Suprapubic skin (tissue), 4 donors: ENCODE measurements around the gene RAPGEF6. TPM values are rescaled to one million over a fixed set of nuclear protein-coding genes. Genes with fewer than 3 reads are reported as not detected.

ENCODE experiments used
- DNase-seq, 2 donors: peaks; one replicate each; pipeline ENCODE4 v3.0.0-alpha.2; 2019; ENCODE audit warnings: low spot score in 2 of 2
- H3K27ac ChIP-seq: fragments of 200-600 bp; sonication (generic); one replicate; pipeline ENCODE4 v1.5.1; 2019
- H3K27me3 ChIP-seq: fragments of 200-600 bp; sonication (generic); one replicate; pipeline ENCODE4 v1.5.1; 2019
- H3K36me3 ChIP-seq: fragments of 200-600 bp; sonication (generic); one replicate; pipeline ENCODE4 v1.5.1; 2019
- H3K4me1 ChIP-seq: fragments of 200-600 bp; sonication (generic); one replicate; pipeline ENCODE4 v1.5.1; 2019
- H3K4me3 ChIP-seq: fragments of 200-600 bp; sonication (generic); one replicate; pipeline ENCODE4 v1.5.1; 2019; ENCODE audit warnings: mild to moderate bottlenecking
- H3K9me3 ChIP-seq: fragments of 200-600 bp; sonication (generic); one replicate; pipeline ENCODE4 v1.5.1; 2019
- EP300 ChIP-seq: sonication (generic); formaldehyde crosslinking; IDR thresholded peaks from one replicate; pipeline ENCODE4 v1.6.1; 2017; ENCODE audit warnings: antibody characterized with exemption
- POLR2A ChIP-seq, 2 donors: fragments of 450-650 bp; IDR thresholded peaks; one replicate each; pipeline ENCODE4 v1.6.1; 2017; ENCODE audit warnings: antibody characterized with exemption in 2 of 2, mild to moderate bottlenecking in 2 of 2, moderate library complexity in 2 of 2
- POLR2AphosphoS5 ChIP-seq, 3 donors: sonication (generic); formaldehyde crosslinking; IDR thresholded peaks; one replicate each; pipeline ENCODE4 v1.6.1; 2017; ENCODE audit warnings: antibody characterized with exemption in 3 of 3
- WGBS: methylation state at CpG from one replicate; pipeline ENCODE4 v1.1.5; 2018; 5-methylcytosine and 5-hydroxymethylcytosine counted together
- total RNA-seq, 4 donors: library from RNA; depleted of rRNA; stranded (reverse); fragments of >200 nt; gene quantifications; one replicate each; pipeline ENCODE4 v1.1.0, GENCODE V29; 2016
- TF ChIP-seq, protein P1 (sequence below), 2 donors: fragments of 200-600 bp in 1 of 2; fragments of 450-650 bp in 1 of 2; sonication (generic) in 1 of 2; IDR thresholded peaks; one replicate each; pipeline ENCODE4 v1.5.1; 2016 to 2019; ENCODE audit warnings: antibody characterized with exemption in 2 of 2, mild to moderate bottlenecking in 1 of 2, moderate library complexity in 1 of 2

RAPGEF6 gene
- total RNA-seq, 4 donors from 2014 or later: 17.8 to 38.3 (median 20.6) TPM

DNA sequence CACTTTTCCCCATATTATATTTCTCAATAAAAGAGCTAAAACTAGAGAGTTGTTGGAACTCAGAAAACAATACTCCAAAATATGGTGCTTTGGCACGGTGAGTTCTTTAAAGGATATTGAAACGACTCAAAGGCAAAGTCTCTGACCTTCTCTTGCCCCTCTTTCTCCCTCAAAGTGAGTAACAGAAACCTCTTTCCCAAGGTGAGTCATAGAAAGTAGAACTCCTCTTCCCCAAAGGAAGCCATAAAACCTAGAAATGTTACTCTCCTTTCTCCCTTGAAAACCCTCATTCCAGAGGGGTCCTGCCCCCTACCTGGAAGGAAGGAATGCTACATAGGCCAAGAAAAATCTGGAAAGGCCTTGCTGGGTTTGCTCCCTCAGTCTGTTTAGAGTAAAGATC lies 47.5 kb downstream of the RAPGEF6 start:
- no peak overlapping the region for H3K4me3 ChIP-seq
- 81% methylated on average over 2 of the region's 2 CpGs for WGBS
- DNase-seq: no peak
- TF ChIP-seq, protein P1, sequence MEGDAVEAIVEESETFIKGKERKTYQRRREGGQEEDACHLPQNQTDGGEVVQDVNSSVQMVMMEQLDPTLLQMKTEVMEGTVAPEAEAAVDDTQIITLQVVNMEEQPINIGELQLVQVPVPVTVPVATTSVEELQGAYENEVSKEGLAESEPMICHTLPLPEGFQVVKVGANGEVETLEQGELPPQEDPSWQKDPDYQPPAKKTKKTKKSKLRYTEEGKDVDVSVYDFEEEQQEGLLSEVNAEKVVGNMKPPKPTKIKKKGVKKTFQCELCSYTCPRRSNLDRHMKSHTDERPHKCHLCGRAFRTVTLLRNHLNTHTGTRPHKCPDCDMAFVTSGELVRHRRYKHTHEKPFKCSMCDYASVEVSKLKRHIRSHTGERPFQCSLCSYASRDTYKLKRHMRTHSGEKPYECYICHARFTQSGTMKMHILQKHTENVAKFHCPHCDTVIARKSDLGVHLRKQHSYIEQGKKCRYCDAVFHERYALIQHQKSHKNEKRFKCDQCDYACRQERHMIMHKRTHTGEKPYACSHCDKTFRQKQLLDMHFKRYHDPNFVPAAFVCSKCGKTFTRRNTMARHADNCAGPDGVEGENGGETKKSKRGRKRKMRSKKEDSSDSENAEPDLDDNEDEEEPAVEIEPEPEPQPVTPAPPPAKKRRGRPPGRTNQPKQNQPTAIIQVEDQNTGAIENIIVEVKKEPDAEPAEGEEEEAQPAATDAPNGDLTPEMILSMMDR (IDR thresholded peaks at IDR 0.05): no peak
- TF ChIP-seq EP300 (no peak), POLR2A (IDR thresholded peaks at IDR 0.05) (no peak), POLR2AphosphoS5 (IDR thresholded peaks at IDR 0.05) (no peak)
- H3K9me3 ChIP-seq: no peaks in the 10 kb centered on the region
- H3K4me1 ChIP-seq: no peaks in the 10 kb centered on the region
- no peaks in the 10 kb centered on the region for H3K36me3 ChIP-seq
- H3K27me3 ChIP-seq: no peaks in the 10 kb centered on the region
- no peak overlapping the region for H3K27ac ChIP-seq

DNA sequence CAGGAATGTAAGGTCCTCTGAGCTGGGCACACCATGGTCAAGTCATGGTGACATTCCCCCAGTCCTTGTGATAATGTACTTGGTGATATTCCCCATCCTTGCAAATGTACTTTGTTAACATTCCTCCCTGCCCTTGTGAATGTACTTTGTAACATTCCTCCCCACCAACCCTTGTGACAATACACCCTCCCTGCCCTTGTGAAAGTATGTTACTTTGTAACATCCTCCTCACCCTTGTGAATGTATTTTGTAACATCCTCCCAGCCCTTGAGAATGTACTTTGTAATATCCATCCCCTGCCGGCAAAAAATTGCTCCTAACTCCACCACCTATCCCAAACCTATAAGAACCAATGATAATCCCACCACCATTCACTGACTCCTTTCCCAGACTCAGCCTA lies 53.3 kb downstream of the RAPGEF6 start:
- TF ChIP-seq POLR2A (IDR thresholded peaks at IDR 0.05) (no peak), EP300 (no peak), POLR2AphosphoS5 (IDR thresholded peaks at IDR 0.05) (no peak)
- TF ChIP-seq, protein P1 (IDR thresholded peaks at IDR 0.05): no peak
- no peak for DNase-seq
- Histone ChIP-seq H3K27ac (no peak overlapping the region), H3K9me3 (no peaks in the 10 kb centered on the region), H3K4me1 (no peaks in the 10 kb centered on the region), H3K27me3 (no peaks in the 10 kb centered on the region), H3K36me3 (peaks cover 4% of the 10 kb centered on the region), H3K4me3 (no peak overlapping the region)
- 97% methylated on average over 1 of the region's 1 CpG for WGBS

DNA sequence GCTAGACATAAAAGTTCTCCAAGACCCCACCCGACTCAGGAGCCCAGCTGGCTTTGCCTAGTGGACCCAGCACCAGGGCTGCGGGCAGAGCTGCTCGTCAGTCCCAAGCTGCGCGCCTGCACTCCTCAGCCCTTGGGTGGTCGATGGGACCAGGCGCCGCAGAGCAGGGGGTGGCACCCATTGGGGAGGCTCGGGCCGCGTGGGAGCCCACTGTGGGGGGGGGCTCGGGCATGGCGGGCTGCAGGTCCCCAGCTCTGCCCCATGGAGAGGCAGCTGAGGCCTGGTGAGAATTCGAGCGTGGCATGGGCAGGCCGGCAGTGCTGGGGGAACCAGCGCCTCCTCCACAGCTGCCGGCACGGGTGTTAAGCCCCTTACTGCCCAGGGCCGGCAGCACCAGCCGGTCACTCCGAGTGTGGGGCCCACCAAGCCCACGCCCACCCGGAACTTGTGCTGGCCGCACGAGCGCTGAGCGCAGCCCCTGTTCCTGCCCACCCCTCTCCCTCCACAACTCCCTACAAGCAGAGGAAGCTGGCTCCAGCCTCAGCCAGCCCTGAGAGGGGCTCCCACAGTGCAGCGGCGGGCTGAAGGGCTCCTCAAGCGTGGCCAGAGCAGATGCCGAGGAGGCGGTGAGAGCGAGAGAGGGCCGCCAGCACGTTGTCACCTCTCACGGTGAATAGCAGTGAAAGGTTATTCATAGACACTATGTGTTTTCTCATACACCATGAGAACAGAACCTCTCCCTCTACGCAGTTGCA lies 54.9 kb downstream of the RAPGEF6 start:
- Histone ChIP-seq H3K36me3 (peaks cover 4% of the 10 kb centered on the region), H3K4me3 (no peak overlapping the region), H3K27me3 (no peaks in the 10 kb centered on the region), H3K27ac (no peak overlapping the region), H3K9me3 (no peaks in the 10 kb centered on the region), H3K4me1 (no peaks in the 10 kb centered on the region)
- TF ChIP-seq POLR2AphosphoS5 (IDR thresholded peaks at IDR 0.05) (no peak), EP300 (no peak), POLR2A (IDR thresholded peaks at IDR 0.05) (no peak)
- TF ChIP-seq, protein P1 (IDR thresholded peaks at IDR 0.05): no peak
- DNase-seq: no peak
- WGBS: 98% methylated on average over 18 of the region's 38 CpGs

DNA sequence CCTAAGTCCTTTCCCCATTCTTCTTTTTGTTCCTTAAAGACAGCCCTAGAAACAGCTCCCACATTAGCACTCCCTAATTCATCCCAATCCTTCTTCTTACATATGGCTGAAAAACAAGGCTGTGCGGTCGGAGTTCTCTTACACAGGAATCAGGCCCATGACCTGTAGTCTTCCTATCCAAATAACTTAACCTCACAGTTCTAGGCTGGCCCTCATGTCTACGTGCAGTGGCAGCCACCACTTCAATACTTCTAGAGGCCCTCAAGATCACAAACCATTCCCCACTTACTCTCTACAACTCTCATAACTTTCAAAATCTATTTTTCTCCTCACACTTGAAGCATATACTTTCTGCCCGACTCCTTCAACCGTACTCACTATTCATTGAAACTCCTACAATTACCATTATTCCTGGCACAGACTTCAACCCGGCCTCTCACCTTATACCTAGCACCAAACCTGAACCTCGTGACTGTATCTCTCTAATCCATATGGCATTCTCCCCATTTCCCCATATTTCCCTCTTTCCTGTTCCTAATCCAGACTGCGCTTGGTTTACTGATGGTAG lies 59.3 kb downstream of the RAPGEF6 start:
- 99% methylated on average over 8 of the region's 8 CpGs for WGBS

DNA sequence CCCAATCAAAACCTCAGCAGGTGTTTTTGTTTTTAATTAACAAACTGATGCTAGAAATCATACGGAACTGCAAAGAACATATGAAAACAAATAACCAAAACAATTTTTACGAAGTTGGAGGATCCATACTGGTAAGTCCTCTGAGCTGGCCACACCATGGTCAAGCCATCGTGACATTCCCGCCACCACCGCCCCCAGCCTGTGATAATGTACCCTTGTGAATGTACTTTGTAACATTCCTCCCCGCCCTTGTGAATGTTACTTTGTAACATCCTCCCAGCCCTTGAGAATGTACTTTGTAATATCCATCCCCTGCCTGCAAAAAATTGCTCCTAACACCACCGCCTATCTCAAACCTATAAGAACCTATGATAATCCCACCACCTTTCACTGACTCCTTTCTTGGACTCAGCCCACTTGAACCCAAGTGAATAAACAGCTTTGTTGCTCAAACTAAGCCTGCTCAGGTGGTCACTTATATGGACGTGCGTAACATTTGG lies 63.3 kb downstream of the RAPGEF6 start:
- Histone ChIP-seq H3K4me1 (no peaks in the 10 kb centered on the region), H3K9me3 (no peaks in the 10 kb centered on the region), H3K4me3 (no peak overlapping the region), H3K36me3 (no peaks in the 10 kb centered on the region), H3K27me3 (no peaks in the 10 kb centered on the region), H3K27ac (no peak overlapping the region)
- TF ChIP-seq POLR2AphosphoS5 (IDR thresholded peaks at IDR 0.05) (no peak), EP300 (no peak), POLR2A (IDR thresholded peaks at IDR 0.05) (no peak)
- TF ChIP-seq, protein P1 (IDR thresholded peaks at IDR 0.05): no peak
- DNase-seq: no peak
- 97% methylated on average over 9 of the region's 9 CpGs for WGBS

More for the DNA sequence above, 59.3 kb downstream of the RAPGEF6 start:
- Histone ChIP-seq H3K9me3 (no peaks in the 10 kb centered on the region), H3K4me1 (no peaks in the 10 kb centered on the region), H3K27ac (no peak overlapping the region), H3K27me3 (no peaks in the 10 kb centered on the region), H3K36me3 (peaks cover 4% of the 10 kb centered on the region), H3K4me3 (no peak overlapping the region)
- no peak for DNase-seq
- TF ChIP-seq, protein P1 (IDR thresholded peaks at IDR 0.05): no peak
- TF ChIP-seq POLR2A (IDR thresholded peaks at IDR 0.05): no peak
- TF ChIP-seq POLR2AphosphoS5 (IDR thresholded peaks at IDR 0.05): no peak
- TF ChIP-seq EP300: no peak
